ENCODE results near the gene EML3. TPM values are rescaled to one million over a fixed set of nuclear protein-coding genes. Genes with fewer than 3 reads are reported as not detected.
"Not testable (repeated sequence)": the region's sequence is repeated elsewhere in the genome, so short reads cannot be mapped to it uniquely, and the experiment has no call there.

EML3 gene
- total and polyA plus RNA-seq, 9 donors, result 10.7 to 27.7 (median 19.9) TPM

- not testable (repeated sequence) for H3K27ac ChIP-seq (ENCODE audit: low read length)
Observed at GRCh38 chr11:62581735-62582134, 30.8 kb downstream of the EML3 start.

DNA sequence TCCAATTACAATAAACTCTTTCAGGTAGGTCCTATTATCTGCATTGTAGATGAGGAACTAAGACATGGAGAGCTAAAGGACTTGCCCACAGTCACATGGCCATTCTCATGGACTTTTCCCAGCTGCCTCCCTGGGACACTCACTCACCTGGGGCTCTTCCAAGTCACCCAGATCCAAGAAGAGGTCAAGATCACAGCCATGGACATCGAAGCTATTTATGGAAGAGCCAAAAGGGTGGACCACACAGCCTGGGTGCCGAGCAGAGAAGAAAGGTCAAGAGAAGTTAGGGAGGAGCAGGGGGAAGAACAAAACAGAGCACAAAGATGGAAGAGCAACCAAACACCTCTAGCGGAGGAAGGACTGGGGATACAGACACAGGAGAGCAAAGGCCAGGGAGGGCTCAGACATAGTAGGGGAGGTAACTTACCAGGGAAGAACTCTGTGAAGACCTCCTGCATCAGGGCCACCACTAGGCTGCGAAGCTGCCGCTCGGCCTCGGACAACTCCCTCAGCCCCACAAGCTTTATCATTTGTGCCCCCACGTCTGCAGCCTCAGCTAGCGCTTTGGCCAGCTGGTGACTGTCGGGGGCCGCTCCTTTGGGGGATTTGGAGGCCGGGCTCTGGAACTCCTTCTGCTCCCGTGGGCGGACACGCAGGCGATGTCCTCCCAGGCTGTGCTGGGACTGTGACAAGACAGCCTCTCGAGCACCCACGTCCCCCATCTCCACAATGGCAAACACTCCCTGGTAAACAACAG, 31.4 kb downstream of the EML3 start:
- Histone ChIP-seq H3K4me3 (ENCODE audit: low read length) (no peak overlapping the region), H3K36me3 (ENCODE audit: control insufficient read depth, insufficient read depth, low read length) (peaks cover 60% of the 10 kb centered on the region)

More at GRCh38 chr11:62581735-62582134, 30.8 kb downstream of the EML3 start:
- not testable (repeated sequence) for H3K4me3 ChIP-seq (ENCODE audit: low read length); H3K9me3 ChIP-seq (replicated peaks; ENCODE audit: control insufficient read depth, low read depth, low read length); H3K4me1 ChIP-seq (ENCODE audit: control insufficient read depth, insufficient read depth, low read length); DNase-seq; H3K27me3 ChIP-seq (ENCODE audit: control insufficient read depth, insufficient read depth, low read length)
- H3K36me3 ChIP-seq (ENCODE audit: control insufficient read depth, insufficient read depth, low read length), result peaks cover 58% of the 10 kb centered on the region
- WGBS (ENCODE audit: insufficient coverage), result 86% methylated on average over 4 of the region's 4 CpGs

DNA sequence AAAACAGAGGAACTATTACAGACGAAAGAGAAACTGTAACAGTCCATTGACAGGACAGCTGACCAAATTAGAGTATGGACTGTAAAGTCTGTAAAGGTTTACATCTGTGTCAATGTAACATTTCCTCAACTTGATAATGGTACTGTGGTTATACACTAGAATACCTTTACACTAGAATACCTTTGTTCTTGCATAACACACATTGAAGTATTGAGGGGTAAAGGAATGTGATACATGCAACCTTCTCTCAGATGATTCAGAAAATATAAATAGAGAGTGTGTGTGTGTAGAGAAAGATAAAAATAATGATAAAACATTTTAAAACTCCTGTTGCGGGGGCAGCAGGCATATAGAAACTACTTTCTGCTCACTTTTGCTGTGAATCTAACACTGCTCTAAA, 33.3 kb downstream of the EML3 start:
- Histone ChIP-seq H3K27me3 (ENCODE audit: control insufficient read depth, insufficient read depth, low read length) (no peaks in the 10 kb centered on the region), H3K4me3 (ENCODE audit: low read length) (no peak overlapping the region), H3K36me3 (ENCODE audit: control insufficient read depth, insufficient read depth, low read length) (peaks cover 54% of the 10 kb centered on the region), H3K9me3 (replicated peaks; ENCODE audit: control insufficient read depth, low read depth, low read length) (no peaks in the 10 kb centered on the region), H3K4me1 (ENCODE audit: control insufficient read depth, insufficient read depth, low read length) (peaks cover 19% of the 10 kb centered on the region), H3K27ac (ENCODE audit: low read length) (no peak overlapping the region)
- DNase-seq, result no peak
- WGBS (ENCODE audit: insufficient coverage), result no CpG with 5 or more reads among the region's 2 CpGs

More for the DNA sequence above, 31.4 kb downstream of the EML3 start:
- no peak overlapping the region for H3K27ac ChIP-seq (ENCODE audit: low read length)
- no peaks in the 10 kb centered on the region for H3K9me3 ChIP-seq (replicated peaks; ENCODE audit: control insufficient read depth, low read depth, low read length)
- no peaks in the 10 kb centered on the region for H3K27me3 ChIP-seq (ENCODE audit: control insufficient read depth, insufficient read depth, low read length)
- WGBS (ENCODE audit: insufficient coverage), result 92% methylated on average over 12 of the region's 18 CpGs
- H3K4me1 ChIP-seq (ENCODE audit: control insufficient read depth, insufficient read depth, low read length), result peaks cover 3% of the 10 kb centered on the region
- no peak for DNase-seq

DNA sequence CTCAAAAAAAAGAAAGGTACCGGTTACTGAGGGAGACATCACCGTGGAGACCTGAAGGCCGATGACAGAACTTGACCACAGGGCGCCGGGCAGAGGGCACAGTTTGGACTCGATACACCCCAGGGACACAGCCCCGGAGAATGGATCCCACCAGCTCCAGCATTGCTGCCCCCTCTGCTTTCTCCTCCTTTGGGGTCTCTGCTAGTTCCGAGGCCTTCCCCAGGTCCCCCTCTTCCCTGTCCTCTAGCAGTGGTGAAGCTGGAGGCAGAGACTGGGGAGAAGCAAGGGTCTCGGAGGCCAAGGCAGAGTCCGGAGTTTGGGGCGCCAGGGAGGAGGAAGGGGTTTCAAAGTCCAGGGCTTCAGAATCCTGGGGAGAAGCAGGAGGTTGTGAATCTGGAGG, 34.0 kb downstream of the EML3 start:
- H3K36me3 ChIP-seq (ENCODE audit: control insufficient read depth, insufficient read depth, low read length), result peaks cover 51% of the 10 kb centered on the region
- no peak overlapping the region for H3K4me3 ChIP-seq (ENCODE audit: low read length)
- no peak overlapping the region for H3K27ac ChIP-seq (ENCODE audit: low read length)
- no peak for DNase-seq
- H3K9me3 ChIP-seq (replicated peaks; ENCODE audit: control insufficient read depth, low read depth, low read length), result no peaks in the 10 kb centered on the region
- 98% methylated on average over 10 of the region's 11 CpGs for WGBS (ENCODE audit: insufficient coverage)
- no peaks in the 10 kb centered on the region for H3K27me3 ChIP-seq (ENCODE audit: control insufficient read depth, insufficient read depth, low read length)
- H3K4me1 ChIP-seq (ENCODE audit: control insufficient read depth, insufficient read depth, low read length), result peaks cover 19% of the 10 kb centered on the region

- DNase-seq, result peak; percentile 69
- Histone ChIP-seq H3K36me3 (ENCODE audit: control insufficient read depth, insufficient read depth, low read length) (peaks cover 47% of the 10 kb centered on the region), H3K27ac (ENCODE audit: low read length) (peak overlapping the region; percentile 86), H3K27me3 (ENCODE audit: control insufficient read depth, insufficient read depth, low read length) (no peaks in the 10 kb centered on the region), H3K9me3 (replicated peaks; ENCODE audit: control insufficient read depth, low read depth, low read length) (no peaks in the 10 kb centered on the region), H3K4me1 (ENCODE audit: control insufficient read depth, insufficient read depth, low read length) (peaks cover 23% of the 10 kb centered on the region), H3K4me3 (ENCODE audit: low read length) (no peak overlapping the region)
- 66% methylated on average over 8 of the region's 12 CpGs for WGBS (ENCODE audit: insufficient coverage)
Observed at GRCh38 chr11:62577046-62577714, 35.4 kb downstream of the EML3 start.

GRCh38 chr11:62575837-62576236, 36.7 kb downstream of the EML3 start:
- Histone ChIP-seq H3K4me3 (ENCODE audit: low read length) (no peak overlapping the region), H3K27ac (ENCODE audit: low read length) (peak overlapping the region; percentile 86), H3K27me3 (ENCODE audit: control insufficient read depth, insufficient read depth, low read length) (no peaks in the 10 kb centered on the region), H3K36me3 (ENCODE audit: control insufficient read depth, insufficient read depth, low read length) (peaks cover 50% of the 10 kb centered on the region), H3K4me1 (ENCODE audit: control insufficient read depth, insufficient read depth, low read length) (peaks cover 26% of the 10 kb centered on the region), H3K9me3 (replicated peaks; ENCODE audit: control insufficient read depth, low read depth, low read length) (no peaks in the 10 kb centered on the region)
- 78% methylated on average over 13 of the region's 14 CpGs for WGBS (ENCODE audit: insufficient coverage)
- no peak for DNase-seq

DNA sequence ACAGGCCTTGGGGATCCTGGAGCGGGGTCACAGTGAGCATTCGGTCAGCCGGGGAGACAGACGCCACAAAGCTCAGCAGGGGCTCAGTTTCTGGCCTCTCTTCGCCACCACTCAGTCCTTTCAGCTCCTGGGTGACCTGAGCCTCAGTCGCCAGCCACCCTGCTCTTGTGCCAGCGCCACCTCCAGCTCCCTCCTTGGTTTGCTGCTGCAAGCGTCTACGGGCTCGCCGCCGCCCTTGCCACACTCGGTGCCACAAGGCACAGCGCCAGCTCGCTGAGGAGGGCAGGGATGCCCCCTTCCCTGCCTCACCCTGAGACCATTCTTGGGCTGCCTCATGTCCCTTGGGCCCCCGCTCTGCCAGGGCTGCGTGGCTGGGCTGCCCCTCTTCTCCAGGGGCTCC, 37.4 kb downstream of the EML3 start:
- peak; percentile 41 for DNase-seq
- no peaks in the 10 kb centered on the region for H3K27me3 ChIP-seq (ENCODE audit: control insufficient read depth, insufficient read depth, low read length)
- peaks cover 55% of the 10 kb centered on the region for H3K36me3 ChIP-seq (ENCODE audit: control insufficient read depth, insufficient read depth, low read length)
- H3K27ac ChIP-seq (ENCODE audit: low read length), result peak overlapping the region; percentile 98
- 32% methylated on average over 16 of the region's 17 CpGs for WGBS (ENCODE audit: insufficient coverage)
- no peaks in the 10 kb centered on the region for H3K9me3 ChIP-seq (replicated peaks; ENCODE audit: control insufficient read depth, low read depth, low read length)
- H3K4me3 ChIP-seq (ENCODE audit: low read length), result peak overlapping the region; percentile 73
- H3K4me1 ChIP-seq (ENCODE audit: control insufficient read depth, insufficient read depth, low read length), result peaks cover 26% of the 10 kb centered on the region

- no peaks in the 10 kb centered on the region for H3K9me3 ChIP-seq (replicated peaks; ENCODE audit: control insufficient read depth, low read depth, low read length)
- peak; percentile 81 for DNase-seq
- H3K4me3 ChIP-seq (ENCODE audit: low read length), result peak overlapping the region; percentile 73
- H3K27me3 ChIP-seq (ENCODE audit: control insufficient read depth, insufficient read depth, low read length), result no peaks in the 10 kb centered on the region
- peak overlapping the region; percentile 98 for H3K27ac ChIP-seq (ENCODE audit: low read length)
- peaks cover 26% of the 10 kb centered on the region for H3K4me1 ChIP-seq (ENCODE audit: control insufficient read depth, insufficient read depth, low read length)
- WGBS (ENCODE audit: insufficient coverage), result 0% methylated on average over 32 of the region's 33 CpGs
- H3K36me3 ChIP-seq (ENCODE audit: control insufficient read depth, insufficient read depth, low read length), result peaks cover 56% of the 10 kb centered on the region
Observed at GRCh38 chr11:62574363-62575071, 38.1 kb downstream of the EML3 start.

GRCh38 chr11:62573592-62574362, 38.8 kb downstream of the EML3 start, which contains the start of gene EEF1G:
TSS of gene EEF1G (minus strand) at chr11:62573891. CDS start at chr11:62573842, 49 bp downstream.
- Histone ChIP-seq H3K4me3 (ENCODE audit: low read length) (peak within 1 kb of the TSS; percentile 91), H3K9me3 (replicated peaks; ENCODE audit: control insufficient read depth, low read depth, low read length) (no peaks in the 10 kb centered on the region), H3K27ac (ENCODE audit: low read length) (peak within 1 kb of the TSS; percentile 98), H3K36me3 (ENCODE audit: control insufficient read depth, insufficient read depth, low read length) (peaks cover 57% of the 10 kb centered on the region), H3K27me3 (ENCODE audit: control insufficient read depth, insufficient read depth, low read length) (no peaks in the 10 kb centered on the region), H3K4me1 (ENCODE audit: control insufficient read depth, insufficient read depth, low read length) (peaks cover 26% of the 10 kb centered on the region)
- DNase-seq, result peak; percentile 100
- WGBS (ENCODE audit: insufficient coverage), result 0% methylated on average over 38 of the region's 46 CpGs
